ENCODE data around the gene CFAP46.

CFAP46 gene

DNA sequence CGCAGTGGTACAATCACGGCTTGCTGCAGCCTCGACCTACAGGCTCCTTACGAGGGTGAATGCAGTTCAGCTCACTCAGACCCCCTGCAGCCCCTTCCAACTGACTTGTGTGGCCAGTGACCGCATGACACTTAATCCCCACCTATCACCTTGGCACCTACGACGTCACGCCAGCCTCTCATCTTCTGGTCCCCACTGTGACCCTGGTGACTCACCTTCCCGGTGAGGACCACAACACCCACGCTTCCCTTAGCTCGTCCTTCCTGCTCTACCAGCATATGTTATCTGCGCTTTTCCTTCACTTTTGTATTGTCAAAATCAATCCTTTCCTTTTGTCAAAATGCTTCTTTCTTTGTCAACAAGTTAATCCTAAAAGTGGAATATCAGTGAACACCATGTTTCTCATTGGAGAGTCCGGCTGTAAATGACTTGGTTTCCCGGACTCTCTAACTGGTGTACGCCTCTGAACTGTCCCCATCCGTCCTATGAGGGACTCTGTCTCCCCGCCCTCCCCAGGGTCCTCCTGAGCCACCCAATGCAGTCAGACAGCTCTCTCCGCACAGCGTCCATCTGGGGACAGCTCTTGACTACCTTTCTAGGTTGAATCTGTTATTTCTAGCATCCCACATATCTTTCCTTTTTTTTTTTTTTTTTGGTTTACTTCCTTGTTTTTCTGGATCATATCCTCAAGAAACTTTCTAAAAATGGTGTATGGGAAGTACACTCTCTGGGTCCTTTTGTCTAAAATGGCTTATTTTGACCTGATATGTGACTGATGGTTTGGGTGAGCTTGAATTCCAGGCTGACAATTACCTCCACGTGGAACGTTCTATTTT lies 37.3 kb downstream of the CFAP46 start:
- TF ChIP-seq FOXP2 (optimal IDR thresholded peaks at IDR 0.05; ENCODE audit: borderline replicate concordance, extremely low read depth, extremely low read length, insufficient read depth) = no peak
- TF ChIP-seq POLR2AphosphoS5 (IDR thresholded peaks at IDR 0.05; ENCODE audit: low read depth, low read length) = no peak
- TF ChIP-seq, protein P1, sequence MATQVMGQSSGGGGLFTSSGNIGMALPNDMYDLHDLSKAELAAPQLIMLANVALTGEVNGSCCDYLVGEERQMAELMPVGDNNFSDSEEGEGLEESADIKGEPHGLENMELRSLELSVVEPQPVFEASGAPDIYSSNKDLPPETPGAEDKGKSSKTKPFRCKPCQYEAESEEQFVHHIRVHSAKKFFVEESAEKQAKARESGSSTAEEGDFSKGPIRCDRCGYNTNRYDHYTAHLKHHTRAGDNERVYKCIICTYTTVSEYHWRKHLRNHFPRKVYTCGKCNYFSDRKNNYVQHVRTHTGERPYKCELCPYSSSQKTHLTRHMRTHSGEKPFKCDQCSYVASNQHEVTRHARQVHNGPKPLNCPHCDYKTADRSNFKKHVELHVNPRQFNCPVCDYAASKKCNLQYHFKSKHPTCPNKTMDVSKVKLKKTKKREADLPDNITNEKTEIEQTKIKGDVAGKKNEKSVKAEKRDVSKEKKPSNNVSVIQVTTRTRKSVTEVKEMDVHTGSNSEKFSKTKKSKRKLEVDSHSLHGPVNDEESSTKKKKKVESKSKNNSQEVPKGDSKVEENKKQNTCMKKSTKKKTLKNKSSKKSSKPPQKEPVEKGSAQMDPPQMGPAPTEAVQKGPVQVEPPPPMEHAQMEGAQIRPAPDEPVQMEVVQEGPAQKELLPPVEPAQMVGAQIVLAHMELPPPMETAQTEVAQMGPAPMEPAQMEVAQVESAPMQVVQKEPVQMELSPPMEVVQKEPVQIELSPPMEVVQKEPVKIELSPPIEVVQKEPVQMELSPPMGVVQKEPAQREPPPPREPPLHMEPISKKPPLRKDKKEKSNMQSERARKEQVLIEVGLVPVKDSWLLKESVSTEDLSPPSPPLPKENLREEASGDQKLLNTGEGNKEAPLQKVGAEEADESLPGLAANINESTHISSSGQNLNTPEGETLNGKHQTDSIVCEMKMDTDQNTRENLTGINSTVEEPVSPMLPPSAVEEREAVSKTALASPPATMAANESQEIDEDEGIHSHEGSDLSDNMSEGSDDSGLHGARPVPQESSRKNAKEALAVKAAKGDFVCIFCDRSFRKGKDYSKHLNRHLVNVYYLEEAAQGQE (IDR thresholded peaks at IDR 0.05; ENCODE audit: insufficient read depth in 1 of 2, low read depth in 2 of 2, low read length in 2 of 2) = no peak
- TF ChIP-seq SIN3A (IDR thresholded peaks at IDR 0.05; ENCODE audit: borderline replicate concordance, insufficient read depth, low read length) = no peak
- TF ChIP-seq TAF1 (IDR thresholded peaks at IDR 0.05; ENCODE audit: borderline replicate concordance, insufficient read depth, low read length) = no peak

DNA sequence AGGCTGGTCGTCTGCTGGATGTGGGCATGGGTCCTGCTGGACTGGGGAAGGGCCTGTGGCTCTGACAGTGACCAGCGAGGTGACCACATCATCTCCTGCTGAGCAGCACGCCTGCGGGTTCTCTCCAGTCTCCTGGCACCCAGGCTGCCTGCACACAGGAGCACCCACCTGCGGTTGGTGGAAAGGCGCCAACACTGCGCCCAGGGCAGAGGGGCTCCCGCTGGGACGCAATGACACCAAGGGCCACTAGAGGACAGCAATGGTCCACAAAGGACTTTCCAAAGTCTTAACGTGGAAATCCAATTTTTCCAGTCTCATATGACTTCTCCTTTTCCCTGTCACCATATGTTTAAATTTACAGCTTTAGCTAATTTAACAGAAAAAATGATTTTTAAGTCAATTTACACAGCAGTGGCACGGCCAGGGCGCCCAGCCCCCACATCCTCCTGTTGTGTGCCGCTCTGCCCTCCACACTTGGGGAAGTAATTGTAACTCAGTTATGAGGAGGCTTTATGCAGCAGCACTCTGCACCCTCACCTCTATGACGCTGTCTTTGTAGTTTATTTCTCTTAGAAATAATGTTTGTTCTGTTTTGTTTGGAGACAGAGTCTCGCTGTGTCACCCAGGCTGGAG lies 38.1 kb downstream of the CFAP46 start:
- TF ChIP-seq TAF1 (IDR thresholded peaks at IDR 0.05; ENCODE audit: borderline replicate concordance, insufficient read depth, low read length) = no peak
- TF ChIP-seq SIN3A (IDR thresholded peaks at IDR 0.05; ENCODE audit: borderline replicate concordance, insufficient read depth, low read length) = no peak
- no peak for TF ChIP-seq FOXP2 (optimal IDR thresholded peaks at IDR 0.05; ENCODE audit: borderline replicate concordance, extremely low read depth, extremely low read length, insufficient read depth)
- TF ChIP-seq, protein P1 (IDR thresholded peaks at IDR 0.05; ENCODE audit: insufficient read depth in 1 of 2, low read depth in 2 of 2, low read length in 2 of 2) = no peak
- TF ChIP-seq POLR2AphosphoS5 (IDR thresholded peaks at IDR 0.05; ENCODE audit: low read depth, low read length) = no peak

DNA sequence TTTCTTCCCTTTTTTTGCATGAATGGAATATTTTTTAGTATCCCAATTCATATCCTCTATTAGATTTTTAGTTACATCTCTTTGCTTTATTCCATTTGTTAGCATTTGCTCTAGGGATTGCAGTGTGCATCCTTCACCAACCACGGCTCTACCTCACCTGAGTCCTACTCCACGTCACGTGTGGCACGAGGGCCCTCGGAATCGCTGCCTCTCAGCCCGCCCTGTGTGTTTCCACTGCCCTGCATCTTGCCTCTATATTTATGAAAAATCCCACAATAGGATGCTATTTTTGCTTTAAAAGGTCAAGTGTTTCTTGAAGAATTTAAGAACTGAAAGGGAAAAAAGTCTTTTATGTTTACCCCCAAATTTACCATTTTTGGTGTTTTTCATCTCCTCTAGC lies 41.0 kb downstream of the CFAP46 start:
- TF ChIP-seq SIN3A (IDR thresholded peaks at IDR 0.05; ENCODE audit: borderline replicate concordance, insufficient read depth, low read length) (no peak), FOXP2 (optimal IDR thresholded peaks at IDR 0.05; ENCODE audit: borderline replicate concordance, extremely low read depth, extremely low read length, insufficient read depth) (no peak), POLR2AphosphoS5 (IDR thresholded peaks at IDR 0.05; ENCODE audit: low read depth, low read length) (no peak), TAF1 (IDR thresholded peaks at IDR 0.05; ENCODE audit: borderline replicate concordance, insufficient read depth, low read length) (no peak)
- TF ChIP-seq, protein P1 (IDR thresholded peaks at IDR 0.05; ENCODE audit: insufficient read depth in 1 of 2, low read depth in 2 of 2, low read length in 2 of 2) = no peak

DNA sequence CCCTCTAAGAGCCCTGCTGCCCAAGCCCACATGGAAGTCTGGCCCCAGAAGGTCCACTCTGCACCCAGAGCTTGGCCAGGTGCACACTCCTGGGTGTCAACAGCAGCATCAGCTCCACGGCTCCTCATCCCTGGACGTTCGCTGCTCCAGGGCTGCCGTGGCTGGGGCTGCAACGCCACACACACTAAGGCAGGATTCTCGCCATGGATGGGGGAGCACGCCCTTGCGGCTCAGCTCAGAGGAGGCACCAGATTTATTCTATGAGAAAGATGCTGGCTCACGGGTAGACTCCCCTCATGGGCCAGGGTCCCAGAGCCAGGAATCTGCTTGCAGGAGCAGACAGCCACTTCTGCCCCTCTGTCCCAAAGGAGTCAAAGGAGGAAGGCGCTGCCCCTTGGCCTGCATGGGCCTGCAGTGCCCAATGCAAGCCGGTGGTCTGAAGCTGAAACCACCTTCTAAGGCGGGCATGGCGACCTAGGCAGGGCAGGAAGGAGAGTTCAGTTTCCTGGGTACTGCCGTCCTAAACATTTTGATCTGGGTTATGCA lies 42.1 kb downstream of the CFAP46 start:
- no peak for TF ChIP-seq POLR2AphosphoS5 (IDR thresholded peaks at IDR 0.05; ENCODE audit: low read depth, low read length)
- TF ChIP-seq, protein P1 (IDR thresholded peaks at IDR 0.05; ENCODE audit: insufficient read depth in 1 of 2, low read depth in 2 of 2, low read length in 2 of 2) = no peak
